Measurements from ENCODE around the gene SNTB2.

GRCh38 chr16:69346683-69347082 is 159.7 kb downstream of the SNTB2 start:
- no peak for TF ChIP-seq CTCF (IDR thresholded peaks at IDR 0.05)
- TF ChIP-seq POLR2AphosphoS5 (IDR thresholded peaks at IDR 0.05): no peak
- TF ChIP-seq POLR2A (IDR thresholded peaks at IDR 0.05): no peak

Measured in prostate gland (tissue), 2 donors.